ENCODE data around the gene COPRS.
"Not testable (repeated sequence)": the region's sequence is repeated elsewhere in the genome, so short reads cannot be mapped to it uniquely, and the experiment has no call there.

Gene COPRS

DNA sequence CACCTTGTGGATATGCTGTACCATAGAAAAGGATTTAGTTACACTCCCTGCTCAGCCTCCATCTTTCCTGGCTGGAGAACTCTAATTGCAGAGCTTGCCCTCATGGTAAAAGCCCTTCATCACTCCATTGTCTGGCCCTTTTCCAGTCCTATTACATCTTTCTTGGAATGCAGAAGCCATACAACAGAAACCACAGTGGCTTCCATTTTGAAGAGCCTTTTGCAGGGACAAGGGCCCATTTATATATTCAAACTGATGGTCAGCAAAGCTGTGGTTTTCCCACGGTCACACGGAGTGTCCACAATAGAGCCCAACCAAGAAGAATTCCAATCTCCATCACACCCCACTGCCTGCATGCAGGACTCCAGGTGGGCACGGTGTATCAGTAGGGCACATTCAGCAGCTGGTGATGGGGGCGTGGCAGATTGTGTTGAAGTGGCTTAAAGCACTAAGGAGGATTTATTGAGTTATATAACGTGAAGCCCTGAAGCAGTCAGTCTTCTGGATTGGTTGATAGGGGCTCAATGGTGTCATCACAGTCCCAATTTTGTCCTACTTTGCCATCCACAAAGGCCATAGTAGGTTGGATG lies 20.3 kb downstream of the COPRS start:
- no peak overlapping the region for H3K4me3 ChIP-seq (ENCODE audit: control insufficient read depth, low read depth, low read length)
- TF ChIP-seq, protein P1, sequence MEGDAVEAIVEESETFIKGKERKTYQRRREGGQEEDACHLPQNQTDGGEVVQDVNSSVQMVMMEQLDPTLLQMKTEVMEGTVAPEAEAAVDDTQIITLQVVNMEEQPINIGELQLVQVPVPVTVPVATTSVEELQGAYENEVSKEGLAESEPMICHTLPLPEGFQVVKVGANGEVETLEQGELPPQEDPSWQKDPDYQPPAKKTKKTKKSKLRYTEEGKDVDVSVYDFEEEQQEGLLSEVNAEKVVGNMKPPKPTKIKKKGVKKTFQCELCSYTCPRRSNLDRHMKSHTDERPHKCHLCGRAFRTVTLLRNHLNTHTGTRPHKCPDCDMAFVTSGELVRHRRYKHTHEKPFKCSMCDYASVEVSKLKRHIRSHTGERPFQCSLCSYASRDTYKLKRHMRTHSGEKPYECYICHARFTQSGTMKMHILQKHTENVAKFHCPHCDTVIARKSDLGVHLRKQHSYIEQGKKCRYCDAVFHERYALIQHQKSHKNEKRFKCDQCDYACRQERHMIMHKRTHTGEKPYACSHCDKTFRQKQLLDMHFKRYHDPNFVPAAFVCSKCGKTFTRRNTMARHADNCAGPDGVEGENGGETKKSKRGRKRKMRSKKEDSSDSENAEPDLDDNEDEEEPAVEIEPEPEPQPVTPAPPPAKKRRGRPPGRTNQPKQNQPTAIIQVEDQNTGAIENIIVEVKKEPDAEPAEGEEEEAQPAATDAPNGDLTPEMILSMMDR (IDR thresholded peaks at IDR 0.05; ENCODE audit: control insufficient read depth, insufficient read depth, low read depth, low read length, missing control alignments): no peak
- no peak for DNase-seq (ENCODE audit: low read depth)

DNA sequence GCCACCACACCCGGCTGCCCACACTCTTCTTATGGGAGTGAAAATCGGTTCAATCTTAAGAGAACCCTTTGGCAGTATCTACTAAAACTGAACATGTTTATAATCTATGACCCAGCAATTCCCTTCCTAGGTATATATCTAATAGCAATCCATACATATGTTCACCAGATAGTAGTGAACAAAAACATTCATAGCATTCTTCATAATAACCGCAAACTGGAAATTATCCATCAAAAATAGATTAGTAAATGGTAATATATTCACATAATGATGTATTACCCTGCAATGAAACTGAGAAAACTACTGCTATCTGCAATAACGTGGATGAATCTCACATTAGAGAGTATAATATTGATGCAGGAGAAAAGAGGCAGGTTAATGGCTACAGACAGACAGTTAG lies 23.1 kb downstream of the COPRS start:
- TF ChIP-seq, protein P1 (IDR thresholded peaks at IDR 0.05; ENCODE audit: control insufficient read depth, insufficient read depth, low read depth, low read length, missing control alignments): no peak
- no peak for DNase-seq (ENCODE audit: low read depth)
- H3K4me3 ChIP-seq (ENCODE audit: control insufficient read depth, low read depth, low read length): no peak overlapping the region

- no peak for DNase-seq (ENCODE audit: low read depth)
- TF ChIP-seq, protein P1 (IDR thresholded peaks at IDR 0.05; ENCODE audit: control insufficient read depth, insufficient read depth, low read depth, low read length, missing control alignments): no peak
- no peak overlapping the region for H3K4me3 ChIP-seq (ENCODE audit: control insufficient read depth, low read depth, low read length)
Observed at GRCh38 chr17:31834448-31834847, 24.6 kb downstream of the COPRS start.

GRCh38 chr17:31832746-31833145 lies 26.3 kb downstream of the COPRS start:
- TF ChIP-seq, protein P1 (IDR thresholded peaks at IDR 0.05; ENCODE audit: control insufficient read depth, insufficient read depth, low read depth, low read length, missing control alignments): no peak
- no peak for DNase-seq (ENCODE audit: low read depth)
- H3K4me3 ChIP-seq (ENCODE audit: control insufficient read depth, low read depth, low read length): no peak overlapping the region

- TF ChIP-seq, protein P1 (IDR thresholded peaks at IDR 0.05; ENCODE audit: control insufficient read depth, insufficient read depth, low read depth, low read length, missing control alignments): no peak
- no peak overlapping the region for H3K4me3 ChIP-seq (ENCODE audit: control insufficient read depth, low read depth, low read length)
- no peak for DNase-seq (ENCODE audit: low read depth)
Observed at GRCh38 chr17:31830971-31831858, 27.8 kb downstream of the COPRS start.

- TF ChIP-seq, protein P1 (IDR thresholded peaks at IDR 0.05; ENCODE audit: control insufficient read depth, insufficient read depth, low read depth, low read length, missing control alignments): no peak
Observed at GRCh38 chr17:31829649-31830048, 29.4 kb downstream of the COPRS start.

DNA sequence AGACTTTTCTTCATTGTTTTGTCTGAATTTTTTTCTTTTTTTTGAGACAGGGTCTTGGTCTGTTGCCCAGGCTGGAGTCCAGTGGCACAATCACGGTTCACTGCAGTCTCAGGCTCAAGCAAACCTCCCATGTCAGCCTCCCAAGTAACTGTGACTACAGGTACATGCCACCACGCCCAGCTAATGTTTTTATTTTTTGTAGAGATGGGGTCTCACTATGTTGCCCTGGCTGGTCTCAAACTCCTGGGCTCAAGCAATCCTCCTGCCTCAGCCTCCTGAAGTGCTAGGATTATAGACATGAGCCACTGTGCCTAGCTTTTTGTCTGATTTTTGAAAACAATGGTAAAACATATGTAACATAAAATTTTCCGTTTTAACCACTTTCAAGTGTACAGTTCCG lies 30.1 kb downstream of the COPRS start:
- not testable (repeated sequence) for DNase-seq (ENCODE audit: low read depth); H3K4me3 ChIP-seq (ENCODE audit: control insufficient read depth, low read depth, low read length)

More at GRCh38 chr17:31829649-31830048, 29.4 kb downstream of the COPRS start:
- DNase-seq (ENCODE audit: low read depth): no peak
- no peak overlapping the region for H3K4me3 ChIP-seq (ENCODE audit: control insufficient read depth, low read depth, low read length)
